DND-41 (cell line): Measurements from ENCODE around the gene MINDY1.

Experiments
- ATAC-seq: fragments of 200-7000 bp; cut with Tn5 transposase; 3 replicates; pipeline ENCODE4 v1.9.1; 2021; ENCODE audit warnings: low read depth; ENCODE audit not compliant: insufficient read depth
- DNase-seq: peaks from one replicate; pipeline ENCODE4 v3.0.0-alpha.2; 2020
- H2AFZ ChIP-seq: 2 replicates; pipeline ENCODE4 v1.6.0; 2012; ENCODE audit warnings: low read depth, low read length
- H3K27ac ChIP-seq: 2 replicates; pipeline ENCODE4 v1.5.1; 2012; ENCODE audit warnings: low read length, inconsistent platforms
- H3K27me3 ChIP-seq: fragments of 200-600 bp; sonication (generic); 2 replicates; pipeline ENCODE4 v1.6.0; 2012; ENCODE audit warnings: low read length, mild to moderate bottlenecking, inconsistent platforms; ENCODE audit not compliant: insufficient read depth, poor library complexity
- H3K36me3 ChIP-seq: 2 replicates; pipeline ENCODE4 v1.5.1; 2012; ENCODE audit warnings: low read length, inconsistent platforms; ENCODE audit not compliant: insufficient read depth
- H3K4me1 ChIP-seq: 2 replicates; pipeline ENCODE4 v1.5.1; 2012; ENCODE audit warnings: mild to moderate bottlenecking, low read length; ENCODE audit not compliant: insufficient read depth
- H3K4me2 ChIP-seq: 2 replicates; pipeline ENCODE4 v1.6.0; 2012; ENCODE audit warnings: mild to moderate bottlenecking, moderate library complexity, low read length, inconsistent platforms; ENCODE audit not compliant: insufficient read depth
- H3K4me3 ChIP-seq, 2 experiments: fragments of 200-600 bp in 1 of 2; shearing (Covaris generic) in 1 of 2; 2 replicates each; pipeline ENCODE4 v1.5.1; 2012 to 2016; ENCODE audit warnings: inconsistent platforms in 2 of 2, low read length in 2 of 2, mild to moderate bottlenecking in 2 of 2, low read depth in 1 of 2, moderate library complexity in 1 of 2
- H3K79me2 ChIP-seq: 2 replicates; pipeline ENCODE4 v1.6.0; 2012; ENCODE audit warnings: low read length, inconsistent platforms; ENCODE audit not compliant: insufficient read depth
- H3K9ac ChIP-seq: 2 replicates; pipeline ENCODE4 v1.6.0; 2012; ENCODE audit warnings: low read depth, mild to moderate bottlenecking, inconsistent platforms, low read length, moderate library complexity
- H3K9me3 ChIP-seq: 2 replicates; pipeline ENCODE4 v1.5.1; 2012; ENCODE audit warnings: low read length, moderate library complexity, mild to moderate bottlenecking, inconsistent platforms; ENCODE audit not compliant: insufficient read depth, severe bottlenecking
- H4K20me1 ChIP-seq: 2 replicates; pipeline ENCODE4 v1.6.0; 2012; ENCODE audit warnings: low read length; ENCODE audit not compliant: insufficient read depth
- EZH2 ChIP-seq: IDR thresholded peaks from 3 replicates; pipeline ENCODE4 v1.6.1; 2012; ENCODE audit warnings: borderline replicate concordance, low read depth, mild to moderate bottlenecking, moderate library complexity, low read length, inconsistent platforms; ENCODE audit not compliant: severe bottlenecking
- TF ChIP-seq, protein P1 (sequence below): IDR thresholded peaks from 2 replicates; pipeline ENCODE4 v1.5.1; 2012; ENCODE audit warnings: borderline replicate concordance, low read length, moderate library complexity, mild to moderate bottlenecking; ENCODE audit not compliant: poor library complexity, severe bottlenecking; ENCODE audit errors: extremely low read depth

MINDY1 gene

DNA sequence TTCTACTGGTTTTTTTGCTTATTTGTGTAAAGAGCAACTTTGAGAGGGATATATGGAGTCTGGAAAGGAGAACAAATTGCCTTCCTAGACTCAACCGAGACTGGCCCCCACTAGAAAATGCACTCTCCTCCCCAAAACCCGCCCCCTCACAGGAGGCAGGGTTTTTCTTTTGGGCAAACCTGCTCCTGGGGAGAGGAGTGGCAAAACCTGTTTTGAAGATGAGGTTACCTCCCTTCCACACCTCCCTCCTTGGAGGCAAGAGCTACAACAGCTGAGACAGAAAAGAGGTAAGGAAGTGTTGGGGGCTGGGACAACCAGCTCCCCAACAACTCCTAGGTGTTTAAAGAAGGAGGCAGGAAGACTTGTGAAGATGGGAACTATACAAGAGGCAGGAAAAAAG, 29.7 kb upstream of the MINDY1 start, which contains the start of gene BNIPL:
BNIPL (plus strand) TSS at position 231 of the 400 bp plus-strand sequence; CDS start at position 371, 140 bp downstream.
- H3K27ac ChIP-seq: no peak within 1 kb of the TSS
- no peak for ATAC-seq
- H3K4me3 ChIP-seq: no peak within 1 kb of the TSS
- H4K20me1 ChIP-seq: no peaks in the 10 kb centered on the region
- H3K27me3 ChIP-seq: no peaks in the 10 kb centered on the region
- H3K79me2 ChIP-seq: no peaks in the 10 kb centered on the region
- no peaks in the 10 kb centered on the region for H3K4me1 ChIP-seq
- H3K36me3 ChIP-seq: peaks cover 28% of the 10 kb centered on the region
- H3K9me3 ChIP-seq: no peaks in the 10 kb centered on the region
- DNase-seq: no peak
- no peak within 1 kb of the TSS for H2AFZ ChIP-seq
- no peak within 1 kb of the TSS for H3K9ac ChIP-seq
- no peak within 1 kb of the TSS for H3K4me2 ChIP-seq
- no peak for TF ChIP-seq EZH2
- TF ChIP-seq, protein P1, sequence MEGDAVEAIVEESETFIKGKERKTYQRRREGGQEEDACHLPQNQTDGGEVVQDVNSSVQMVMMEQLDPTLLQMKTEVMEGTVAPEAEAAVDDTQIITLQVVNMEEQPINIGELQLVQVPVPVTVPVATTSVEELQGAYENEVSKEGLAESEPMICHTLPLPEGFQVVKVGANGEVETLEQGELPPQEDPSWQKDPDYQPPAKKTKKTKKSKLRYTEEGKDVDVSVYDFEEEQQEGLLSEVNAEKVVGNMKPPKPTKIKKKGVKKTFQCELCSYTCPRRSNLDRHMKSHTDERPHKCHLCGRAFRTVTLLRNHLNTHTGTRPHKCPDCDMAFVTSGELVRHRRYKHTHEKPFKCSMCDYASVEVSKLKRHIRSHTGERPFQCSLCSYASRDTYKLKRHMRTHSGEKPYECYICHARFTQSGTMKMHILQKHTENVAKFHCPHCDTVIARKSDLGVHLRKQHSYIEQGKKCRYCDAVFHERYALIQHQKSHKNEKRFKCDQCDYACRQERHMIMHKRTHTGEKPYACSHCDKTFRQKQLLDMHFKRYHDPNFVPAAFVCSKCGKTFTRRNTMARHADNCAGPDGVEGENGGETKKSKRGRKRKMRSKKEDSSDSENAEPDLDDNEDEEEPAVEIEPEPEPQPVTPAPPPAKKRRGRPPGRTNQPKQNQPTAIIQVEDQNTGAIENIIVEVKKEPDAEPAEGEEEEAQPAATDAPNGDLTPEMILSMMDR: no peak

DNA sequence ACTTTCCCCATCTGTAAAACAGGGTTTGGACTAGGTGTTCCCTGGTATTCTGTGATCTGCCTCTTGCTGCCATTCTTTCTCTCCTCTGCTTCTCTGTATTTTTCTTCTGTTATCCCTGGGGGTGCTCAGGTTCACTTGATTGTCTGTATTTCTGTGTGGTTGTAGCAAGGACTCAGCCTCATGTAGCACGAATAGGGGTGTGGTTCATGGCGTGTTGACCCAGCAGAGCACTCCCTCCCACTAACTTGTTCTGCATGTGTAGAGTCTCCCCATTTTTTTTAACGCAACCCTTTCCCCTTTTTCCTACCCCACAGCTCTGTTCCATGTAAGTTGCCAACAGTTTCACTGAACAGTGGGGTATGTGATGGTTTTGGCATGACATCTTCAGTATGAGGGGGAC, 28.5 kb upstream of the MINDY1 start:
- ATAC-seq: no peak
- Histone ChIP-seq H3K27me3 (no peaks in the 10 kb centered on the region), H3K9me3 (no peaks in the 10 kb centered on the region), H2AFZ (no peak overlapping the region), H3K79me2 (no peaks in the 10 kb centered on the region), H3K4me2 (no peak overlapping the region), H4K20me1 (no peaks in the 10 kb centered on the region), H3K4me3 (no peak overlapping the region), H3K36me3 (peaks cover 37% of the 10 kb centered on the region), H3K9ac (no peak overlapping the region), H3K4me1 (no peaks in the 10 kb centered on the region), H3K27ac (no peak overlapping the region)
- TF ChIP-seq, protein P1: no peak
- TF ChIP-seq EZH2: no peak
- DNase-seq: no peak

DNA sequence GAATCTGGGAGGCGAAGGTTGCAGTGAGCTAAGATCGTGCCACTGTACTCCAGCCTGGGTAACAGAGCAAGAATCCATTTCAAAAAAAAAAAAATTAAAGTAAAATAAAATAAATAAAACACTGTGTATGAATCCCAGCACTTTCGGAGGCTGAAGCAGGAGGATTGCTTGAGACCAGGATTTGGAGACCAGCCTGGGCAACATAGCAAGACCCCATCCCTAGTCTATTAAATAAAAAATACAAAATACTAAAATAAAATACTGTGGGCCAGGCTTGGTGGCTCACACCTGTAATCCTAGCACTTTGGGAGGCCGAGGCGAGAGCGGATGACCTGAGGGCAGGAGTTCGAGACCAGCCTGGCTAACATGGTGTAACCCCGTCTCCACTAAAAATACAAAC, 25.5 kb upstream of the MINDY1 start:
- Histone ChIP-seq H2AFZ (no peak overlapping the region), H3K9me3 (no peaks in the 10 kb centered on the region), H3K79me2 (no peaks in the 10 kb centered on the region), H3K4me2 (no peak overlapping the region), H4K20me1 (no peaks in the 10 kb centered on the region), H3K4me1 (no peaks in the 10 kb centered on the region), H3K27me3 (no peaks in the 10 kb centered on the region), H3K36me3 (peaks cover 57% of the 10 kb centered on the region), H3K9ac (no peak overlapping the region), H3K4me3 (no peak overlapping the region), H3K27ac (no peak overlapping the region)
- no peak for ATAC-seq
- no peak for TF ChIP-seq EZH2
- TF ChIP-seq, protein P1: no peak
- no peak for DNase-seq

DNA sequence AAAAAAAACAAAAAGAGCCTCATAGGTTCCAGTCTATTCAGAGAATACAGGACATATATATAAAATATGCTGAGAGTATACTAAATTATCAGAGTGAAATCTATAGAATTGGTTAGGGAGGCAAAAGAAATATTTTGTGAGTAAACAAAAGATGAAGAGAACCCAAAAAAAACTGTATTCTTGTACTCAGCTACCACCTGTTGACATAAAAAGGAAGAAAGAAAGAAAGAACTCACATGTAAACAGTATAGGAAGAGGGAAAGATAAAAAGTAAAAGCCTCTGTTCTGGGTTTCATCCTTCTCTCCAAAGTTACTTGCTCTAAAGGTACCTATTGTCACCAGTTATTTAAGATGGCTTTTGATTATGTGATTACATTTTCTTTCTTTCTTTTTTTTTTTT, 19.8 kb upstream of the MINDY1 start:
- Histone ChIP-seq H3K27ac (no peak overlapping the region), H3K27me3 (no peaks in the 10 kb centered on the region), H3K36me3 (peaks cover 58% of the 10 kb centered on the region), H4K20me1 (no peaks in the 10 kb centered on the region), H3K9ac (no peak overlapping the region), H3K4me1 (no peaks in the 10 kb centered on the region), H3K9me3 (no peaks in the 10 kb centered on the region), H3K4me2 (no peak overlapping the region), H3K79me2 (no peaks in the 10 kb centered on the region), H3K4me3 (no peak overlapping the region), H2AFZ (no peak overlapping the region)
- no peak for DNase-seq
- TF ChIP-seq, protein P1: no peak
- TF ChIP-seq EZH2: no peak
- no peak for ATAC-seq
